K562 (cell line): ENCODE results near the gene TENM4. TPM values are rescaled to one million over a fixed set of nuclear protein-coding genes. Genes with fewer than 3 reads are reported as not detected.

Source experiments
- HMBOX1 ChIP-seq: sonication (generic); IDR thresholded peaks from 2 replicates; pipeline ENCODE4 v1.6.1; 2016
- REST ChIP-seq, 2 experiments: fragments of 450-650 bp; formaldehyde crosslinking in 1 of 2; IDR thresholded peaks; 2 replicates each; pipeline versions ENCODE4 v1.4.0 to v1.6.1; 2014 to 2020; ENCODE audit warnings: mild to moderate bottlenecking in 2 of 2, borderline replicate concordance in 1 of 2, low read depth in 1 of 2
- TAF1 ChIP-seq: IDR thresholded peaks from 2 replicates; pipeline ENCODE4 v1.6.1; 2011; ENCODE audit warnings: mild to moderate bottlenecking, low read length, moderate library complexity; ENCODE audit not compliant: insufficient read depth, control insufficient read depth, severe bottlenecking; ENCODE audit errors: extremely low read depth
- TCF7 ChIP-seq: sonication (generic); IDR thresholded peaks from 2 replicates; pipeline ENCODE4 v1.6.1; 2016; ENCODE audit warnings: antibody characterized with exemption, borderline replicate concordance
- ZNF592 ChIP-seq: fragments of 450-650 bp; IDR thresholded peaks from 2 replicates; pipeline ENCODE4 v1.6.1; 2017; ENCODE audit warnings: antibody characterized with exemption, mild to moderate bottlenecking
- polyA plus RNA-seq, 8 experiments: library from polyadenylated mRNA; depleted of rRNA in 4 of 8; stranded (reverse) in 5 of 8; unstranded in 3 of 8; fragments of >200 nt; fragmentation: Nextera tagmentation in 2 of 8; fragmentation: Illumina TruSeq in 1 of 8; extraction: Ambion mirVana in 2 of 8; extraction: Trizol in 1 of 8; gene quantifications; 2 replicates each; pipeline versions ENCODE4 v1.2.1 to v1.2.3, GENCODE V29; 2011 to 2014; ENCODE audit warnings: inconsistent platforms in 1 of 8, missing spikeins in 1 of 8
- total RNA-seq, 7 experiments: library from RNA; depleted of rRNA in 6 of 7; stranded (reverse); fragments of >200 nt in 6 of 7; fragmentation: Illumina TruSeq in 2 of 7; extraction: Trizol in 2 of 7; gene quantifications; 2 replicates each; pipeline versions ENCODE4 v1.2.1 to v1.2.3, GENCODE V29; 2011 to 2021; ENCODE audit warnings: low replicate concordance in 1 of 7

The TENM4 gene
- total and polyA plus RNA-seq, 9 of the 15 experiments (the other 6 are each of a cell fraction or from before 2014, with no cell fraction given) = 0.16 TPM; not detected in 8

GRCh38 chr11:79076526-79077115, 364.2 kb downstream of the TENM4 start (continued):
- TF ChIP-seq REST (IDR thresholded peaks at IDR 0.05; ENCODE audit: borderline replicate concordance) = peak; percentile 16; the same call in 1 of the 2 replicates
- TF ChIP-seq REST (CRISPR knock-in tag; IDR thresholded peaks at IDR 0.05; ENCODE audit: low read depth) = no peak
- no peak for TF ChIP-seq ZNF592
- TF ChIP-seq TAF1 = no peak
- TF ChIP-seq TCF7 = no peak
- TF ChIP-seq HMBOX1 = peak; percentile 35; the same call in 1 of the 2 replicates
- TF ChIP-seq, all 486 proteins: peak for 6
